ENCODE results near the gene PLXNA4. TPM values are rescaled to one million over a fixed set of nuclear protein-coding genes. Genes with fewer than 3 reads are reported as not detected.

Gene PLXNA4
- total RNA-seq, 1 donor from 2014 or later, result 3.3 TPM

- H3K4me1 Mint-ChIP-seq (ENCODE audit: low read depth, unreplicated experiment), result no peaks in the 10 kb centered on the region
- Histone ChIP-seq H3K4me1 (ENCODE audit: insufficient read depth, low read length) (no peaks in the 10 kb centered on the region), H3K36me3 (ENCODE audit: insufficient read depth, low read length) (no peaks in the 10 kb centered on the region), H3K4me2 (ENCODE audit: low read length) (no peak overlapping the region), H3K27me3 (ENCODE audit: insufficient read depth, low read length) (no peaks in the 10 kb centered on the region), H4K20me1 (ENCODE audit: insufficient read depth, low read length) (no peaks in the 10 kb centered on the region), H3K9ac (ENCODE audit: low read length) (no peak overlapping the region), H3K27ac (ENCODE audit: low read depth, low read length) (no peak overlapping the region), H3K9me3 (ENCODE audit: insufficient read depth, low read depth, low read length) (peaks cover 5% of the 10 kb centered on the region), H3K79me2 (ENCODE audit: insufficient read depth, low read length) (no peaks in the 10 kb centered on the region), H2AFZ (ENCODE audit: low read depth, low read length) (no peak overlapping the region), H3K4me3 (ENCODE audit: insufficient read depth, low read depth, low read length) (no peak overlapping the region)
- no peak for FAIRE-seq
- peaks cover 6% of the 10 kb centered on the region for H3K36me3 Mint-ChIP-seq (ENCODE audit: low read depth, unreplicated experiment)
- H3K27me3 Mint-ChIP-seq (ENCODE audit: low read depth, unreplicated experiment), result peaks cover 39% of the 10 kb centered on the region
- H3K4me3 Mint-ChIP-seq (ENCODE audit: unreplicated experiment), result no peak overlapping the region
- DNase-seq (ENCODE audit: low read depth), result no peak
- H3K9me3 Mint-ChIP-seq (ENCODE audit: unreplicated experiment), result peaks cover 15% of the 10 kb centered on the region
- TF ChIP-seq EZH2 (IDR thresholded peaks at IDR 0.05; ENCODE audit: insufficient read depth, low read length), result no peak
- TF ChIP-seq, protein P1, sequence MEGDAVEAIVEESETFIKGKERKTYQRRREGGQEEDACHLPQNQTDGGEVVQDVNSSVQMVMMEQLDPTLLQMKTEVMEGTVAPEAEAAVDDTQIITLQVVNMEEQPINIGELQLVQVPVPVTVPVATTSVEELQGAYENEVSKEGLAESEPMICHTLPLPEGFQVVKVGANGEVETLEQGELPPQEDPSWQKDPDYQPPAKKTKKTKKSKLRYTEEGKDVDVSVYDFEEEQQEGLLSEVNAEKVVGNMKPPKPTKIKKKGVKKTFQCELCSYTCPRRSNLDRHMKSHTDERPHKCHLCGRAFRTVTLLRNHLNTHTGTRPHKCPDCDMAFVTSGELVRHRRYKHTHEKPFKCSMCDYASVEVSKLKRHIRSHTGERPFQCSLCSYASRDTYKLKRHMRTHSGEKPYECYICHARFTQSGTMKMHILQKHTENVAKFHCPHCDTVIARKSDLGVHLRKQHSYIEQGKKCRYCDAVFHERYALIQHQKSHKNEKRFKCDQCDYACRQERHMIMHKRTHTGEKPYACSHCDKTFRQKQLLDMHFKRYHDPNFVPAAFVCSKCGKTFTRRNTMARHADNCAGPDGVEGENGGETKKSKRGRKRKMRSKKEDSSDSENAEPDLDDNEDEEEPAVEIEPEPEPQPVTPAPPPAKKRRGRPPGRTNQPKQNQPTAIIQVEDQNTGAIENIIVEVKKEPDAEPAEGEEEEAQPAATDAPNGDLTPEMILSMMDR (IDR thresholded peaks at IDR 0.05; ENCODE audit: insufficient read depth, low read depth, low read length), result no peak
- H3K27ac Mint-ChIP-seq (ENCODE audit: unreplicated experiment), result no peak overlapping the region
Measured at GRCh38 chr7:132187869-132188789, 388.1 kb downstream of the PLXNA4 start.

DNA sequence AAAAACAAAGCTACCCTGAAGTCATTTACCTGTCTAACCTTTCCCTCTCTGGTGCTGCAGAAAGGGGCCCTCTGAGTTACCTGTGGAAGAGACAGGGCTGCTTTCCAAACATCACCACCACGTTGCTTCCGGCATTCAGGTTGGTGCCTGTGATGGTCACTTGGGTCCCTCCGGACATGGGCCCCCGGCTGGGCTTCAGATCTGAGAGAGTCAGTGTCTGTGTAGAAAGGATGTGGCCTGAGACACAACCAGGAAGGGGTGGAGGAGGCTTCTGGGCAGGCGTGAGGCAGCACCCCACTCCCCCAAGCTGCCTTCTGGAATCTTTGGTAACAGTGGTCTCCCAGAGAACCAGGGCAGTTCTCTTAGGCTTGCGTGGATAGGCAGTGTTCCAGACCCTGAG is 388.9 kb downstream of the PLXNA4 start:
- TF ChIP-seq, protein P1 (IDR thresholded peaks at IDR 0.05; ENCODE audit: insufficient read depth, low read depth, low read length), result no peak
- TF ChIP-seq EZH2 (IDR thresholded peaks at IDR 0.05; ENCODE audit: insufficient read depth, low read length), result no peak
- H4K20me1 ChIP-seq (ENCODE audit: insufficient read depth, low read length), result no peaks in the 10 kb centered on the region
- FAIRE-seq, result no peak
- H3K36me3 ChIP-seq (ENCODE audit: insufficient read depth, low read length), result no peaks in the 10 kb centered on the region
- peaks cover 5% of the 10 kb centered on the region for H3K9me3 ChIP-seq (ENCODE audit: insufficient read depth, low read depth, low read length)
- no peak overlapping the region for H3K9ac ChIP-seq (ENCODE audit: low read length)
- no peaks in the 10 kb centered on the region for H3K4me1 ChIP-seq (ENCODE audit: insufficient read depth, low read length)
- no peaks in the 10 kb centered on the region for H3K27me3 ChIP-seq (ENCODE audit: insufficient read depth, low read length)
- H3K4me3 ChIP-seq (ENCODE audit: insufficient read depth, low read depth, low read length), result no peak overlapping the region
- Mint-ChIP-seq H3K27ac (ENCODE audit: unreplicated experiment) (no peak overlapping the region), H3K36me3 (ENCODE audit: low read depth, unreplicated experiment) (peaks cover 6% of the 10 kb centered on the region), H3K4me1 (ENCODE audit: low read depth, unreplicated experiment) (no peaks in the 10 kb centered on the region), H3K9me3 (ENCODE audit: unreplicated experiment) (peaks cover 15% of the 10 kb centered on the region), H3K27me3 (ENCODE audit: low read depth, unreplicated experiment) (peaks cover 39% of the 10 kb centered on the region), H3K4me3 (ENCODE audit: unreplicated experiment) (no peak overlapping the region)
- no peak overlapping the region for H3K4me2 ChIP-seq (ENCODE audit: low read length)
- H3K27ac ChIP-seq (ENCODE audit: low read depth, low read length), result no peak overlapping the region
- no peak for DNase-seq (ENCODE audit: low read depth)
- no peaks in the 10 kb centered on the region for H3K79me2 ChIP-seq (ENCODE audit: insufficient read depth, low read length)
- H2AFZ ChIP-seq (ENCODE audit: low read depth, low read length), result no peak overlapping the region

GRCh38 chr7:132185150-132185549 is 391.1 kb downstream of the PLXNA4 start:
- Histone ChIP-seq H3K4me1 (ENCODE audit: insufficient read depth, low read length) (no peaks in the 10 kb centered on the region), H3K4me3 (ENCODE audit: insufficient read depth, low read depth, low read length) (no peak overlapping the region), H3K9ac (ENCODE audit: low read length) (no peak overlapping the region), H3K36me3 (ENCODE audit: insufficient read depth, low read length) (peaks cover 2% of the 10 kb centered on the region), H3K79me2 (ENCODE audit: insufficient read depth, low read length) (no peaks in the 10 kb centered on the region), H3K27me3 (ENCODE audit: insufficient read depth, low read length) (no peaks in the 10 kb centered on the region), H3K4me2 (ENCODE audit: low read length) (no peak overlapping the region), H3K9me3 (ENCODE audit: insufficient read depth, low read depth, low read length) (peaks cover 5% of the 10 kb centered on the region), H3K27ac (ENCODE audit: low read depth, low read length) (no peak overlapping the region), H4K20me1 (ENCODE audit: insufficient read depth, low read length) (no peaks in the 10 kb centered on the region), H2AFZ (ENCODE audit: low read depth, low read length) (no peak overlapping the region)
- H3K4me1 Mint-ChIP-seq (ENCODE audit: low read depth, unreplicated experiment), result no peaks in the 10 kb centered on the region
- H3K9me3 Mint-ChIP-seq (ENCODE audit: unreplicated experiment), result peaks cover 12% of the 10 kb centered on the region
- H3K4me3 Mint-ChIP-seq (ENCODE audit: unreplicated experiment), result no peak overlapping the region
- H3K36me3 Mint-ChIP-seq (ENCODE audit: low read depth, unreplicated experiment), result peaks cover 6% of the 10 kb centered on the region
- TF ChIP-seq EZH2 (IDR thresholded peaks at IDR 0.05; ENCODE audit: insufficient read depth, low read length), result no peak
- TF ChIP-seq, protein P1 (IDR thresholded peaks at IDR 0.05; ENCODE audit: insufficient read depth, low read depth, low read length), result no peak
- no peak for FAIRE-seq
- H3K27ac Mint-ChIP-seq (ENCODE audit: unreplicated experiment), result no peak overlapping the region
- H3K27me3 Mint-ChIP-seq (ENCODE audit: low read depth, unreplicated experiment), result peaks cover 38% of the 10 kb centered on the region
- DNase-seq (ENCODE audit: low read depth), result no peak

Data from astrocyte (in vitro differentiated cells and primary cell).